Fibroblast of pulmonary artery (primary cell): ENCODE results near the gene CD82.

Experiments used
- DNase-seq: peaks from one replicate; pipeline ENCODE4 v3.0.0-alpha.2; 2010; ENCODE audit warnings: low read depth
- H3K4me3 ChIP-seq: replicated peaks from 2 replicates; pipeline ENCODE4 v1.5.1; 2011; ENCODE audit warnings: low read depth, mild to moderate bottlenecking, control low read depth, low read length, moderate library complexity
- CTCF ChIP-seq: IDR thresholded peaks from 2 replicates; pipeline ENCODE4 v1.5.1; 2011; ENCODE audit warnings: mild to moderate bottlenecking, control low read depth, low read length, inconsistent platforms; ENCODE audit errors: missing control alignments

The CD82 gene

DNA sequence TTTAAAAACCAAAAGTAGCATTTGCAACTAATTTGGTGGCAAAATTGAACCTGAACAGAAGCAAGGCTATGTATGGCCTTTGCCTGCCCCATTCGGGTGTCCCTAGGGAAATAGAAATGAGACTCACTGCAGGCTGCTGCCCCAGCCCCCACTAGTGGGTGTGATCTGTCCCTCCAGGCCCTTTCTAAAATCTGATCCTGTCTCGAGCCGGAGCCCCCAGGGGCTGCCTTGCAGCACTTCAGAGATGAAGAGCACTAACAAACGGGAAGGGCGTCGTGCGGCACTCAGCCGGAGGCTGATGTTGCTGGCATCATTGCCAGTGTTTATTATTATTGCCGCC, 43.2 kb downstream of the CD82 start:
- no peak for TF ChIP-seq CTCF
- DNase-seq = no peak
- no peak overlapping the region for H3K4me3 ChIP-seq

DNA sequence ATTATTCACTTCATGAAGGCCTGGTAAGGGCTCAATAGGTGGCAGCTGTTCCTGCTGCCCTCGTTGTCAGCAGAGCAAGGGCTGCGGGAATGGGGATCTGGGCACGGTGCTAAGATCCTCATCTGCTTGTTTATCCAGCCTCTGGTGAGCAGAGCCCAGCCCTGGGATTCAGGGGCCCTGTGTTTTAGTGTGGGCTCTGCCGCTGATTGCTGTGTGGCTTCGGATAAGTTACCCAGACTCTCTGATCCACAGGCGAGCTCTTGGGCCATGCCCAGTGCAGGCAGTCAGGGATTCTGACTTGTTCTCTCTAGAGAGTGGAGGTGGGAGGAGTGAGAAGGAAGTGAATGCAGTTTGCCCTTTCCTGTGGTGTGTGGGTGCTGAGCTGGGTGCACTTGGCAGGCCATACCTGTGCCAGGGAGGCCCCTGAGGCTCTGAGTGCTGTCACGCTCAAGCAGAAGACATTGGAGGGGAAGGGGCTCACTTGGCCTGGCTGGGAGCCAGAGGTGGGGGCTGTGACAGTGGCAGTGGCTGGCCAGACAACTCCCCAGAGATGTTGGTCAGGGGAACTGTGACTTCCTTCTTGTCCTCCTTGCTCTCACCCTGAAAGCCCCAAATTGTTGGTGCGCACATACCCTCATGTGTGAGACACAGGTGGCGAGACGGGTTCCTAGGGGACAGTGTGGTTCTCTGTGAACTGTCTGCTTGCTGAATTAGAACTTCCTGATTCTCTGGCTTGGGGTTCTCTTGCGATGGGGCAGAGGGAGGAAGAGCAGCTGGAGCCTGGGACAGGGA, 43.7 kb downstream of the CD82 start:
- TF ChIP-seq CTCF = no peak
- no peak for DNase-seq
- H3K4me3 ChIP-seq = no peak overlapping the region

GRCh38 chr11:44609783-44610155, 44.3 kb downstream of the CD82 start:
- no peak for DNase-seq
- no peak overlapping the region for H3K4me3 ChIP-seq
- TF ChIP-seq CTCF = no peak

DNA sequence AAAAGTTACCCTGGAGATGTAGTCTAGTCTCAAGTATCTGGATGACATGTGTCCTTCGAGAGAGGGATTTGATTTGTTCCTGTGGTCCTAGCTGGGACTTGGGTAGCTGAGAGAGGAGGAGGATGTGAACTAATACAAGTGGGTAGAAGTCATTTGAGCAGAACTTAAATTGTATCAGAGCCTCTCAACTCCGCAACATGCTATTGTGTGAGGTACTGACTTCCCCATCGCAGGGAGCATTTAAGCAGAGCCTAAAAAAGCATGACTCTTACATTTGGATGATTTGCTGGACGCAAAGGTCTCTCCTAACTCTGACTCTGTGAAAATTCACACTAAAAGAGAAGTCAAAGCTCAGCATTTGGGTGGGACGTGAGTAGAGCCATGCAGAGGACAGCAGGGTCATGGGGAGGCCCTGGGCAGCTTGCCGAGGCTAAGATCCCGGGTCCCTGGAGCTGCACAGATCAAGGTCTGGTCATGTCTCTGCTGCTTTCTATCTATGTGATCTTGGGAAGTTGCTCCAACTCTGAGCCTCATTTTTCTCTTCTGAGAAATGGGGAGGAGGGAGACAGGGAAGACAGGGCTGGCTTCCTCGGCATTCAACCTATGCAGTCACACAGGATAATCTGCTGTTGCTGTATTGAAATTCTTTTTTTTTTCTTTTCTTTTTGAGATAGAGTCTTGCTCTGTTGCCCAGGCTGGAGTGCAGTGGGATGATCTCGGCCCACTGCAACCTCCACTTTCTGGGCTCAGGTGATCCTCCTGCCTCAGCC, 44.9 kb downstream of the CD82 start:
- H3K4me3 ChIP-seq = no peak overlapping the region
- no peak for TF ChIP-seq CTCF
- DNase-seq = no peak

DNA sequence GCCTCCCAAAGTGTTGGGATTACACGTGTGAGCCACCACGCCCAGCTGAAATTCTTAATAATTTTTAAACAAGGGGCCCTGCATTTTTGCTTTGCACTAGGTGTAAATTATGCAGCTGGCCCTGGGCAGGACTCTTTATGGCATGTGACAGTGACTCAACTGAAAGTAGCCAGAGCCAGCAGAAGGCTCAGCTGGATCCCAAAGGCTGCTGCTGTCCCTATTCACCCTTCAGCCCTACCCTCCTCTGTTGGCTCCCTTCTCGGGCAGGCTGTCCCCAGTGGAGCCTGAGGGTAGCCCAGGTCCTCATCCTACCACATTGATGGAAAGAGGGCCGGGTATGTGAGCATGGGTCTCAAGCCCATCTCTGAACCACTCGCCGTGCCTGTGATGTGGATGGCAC, 45.6 kb downstream of the CD82 start:
- no peak for DNase-seq
- no peak for TF ChIP-seq CTCF
- no peak overlapping the region for H3K4me3 ChIP-seq

GRCh38 chr11:44611687-44612434, 46.4 kb downstream of the CD82 start:
- no peak for TF ChIP-seq CTCF
- no peak overlapping the region for H3K4me3 ChIP-seq

More at GRCh38 chr11:44611687-44612434, 46.4 kb downstream of the CD82 start:
- no peak for DNase-seq
